NCI-H2227 treated with DMSO at 0.1 percent for 48 hours (cell line): Measurements from ENCODE around the gene SRCIN1.

Source experiments
- DNase-seq: peaks from one replicate; lab custom pipeline; 2025; lab: John Stamatoyannopoulos, UW

Gene SRCIN1

DNA sequence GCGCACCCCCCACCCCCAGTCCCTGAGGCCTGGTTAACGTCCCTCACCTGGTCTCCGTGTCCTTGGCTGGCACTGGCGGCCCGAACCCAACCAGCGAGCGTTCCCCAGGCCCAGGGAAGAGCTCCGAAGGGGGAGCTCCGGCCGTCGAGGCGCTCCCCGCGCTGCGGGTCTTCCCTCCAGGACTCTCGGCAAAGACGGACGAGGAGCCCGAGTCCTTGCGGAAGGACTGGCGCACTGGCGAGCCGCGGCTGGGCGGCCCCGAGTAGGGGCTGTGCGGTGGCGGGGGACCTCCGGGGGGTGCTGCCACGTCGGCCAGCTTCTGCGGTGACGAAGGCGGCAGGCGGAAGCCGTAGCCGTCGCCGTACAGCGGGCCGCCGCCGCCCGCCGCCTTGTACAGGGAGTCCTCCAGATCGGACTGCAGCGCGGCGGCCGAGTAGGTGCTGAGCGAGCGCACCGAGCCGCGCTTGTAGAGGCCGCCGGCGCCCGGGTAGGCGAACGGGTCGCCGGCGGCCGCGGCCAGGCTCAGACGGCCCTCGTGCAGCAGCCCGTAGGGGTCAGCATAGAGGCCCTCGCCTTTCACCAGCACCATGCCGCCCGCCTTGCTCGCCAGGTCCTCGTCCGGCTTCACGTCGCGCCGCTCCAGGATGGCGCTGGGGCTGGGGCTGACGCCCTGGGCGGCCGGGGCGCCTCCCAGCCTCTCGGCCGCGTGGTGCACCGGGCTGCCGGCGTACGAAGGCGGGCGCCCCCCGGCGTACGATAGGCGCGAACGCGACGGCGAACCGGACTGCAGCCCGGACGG, 44.1 kb downstream of the SRCIN1 start:
- DNase-seq, result no peak

- DNase-seq, result no peak
Measured at GRCh38 chr17:38560503-38561318, 45.0 kb downstream of the SRCIN1 start.

DNA sequence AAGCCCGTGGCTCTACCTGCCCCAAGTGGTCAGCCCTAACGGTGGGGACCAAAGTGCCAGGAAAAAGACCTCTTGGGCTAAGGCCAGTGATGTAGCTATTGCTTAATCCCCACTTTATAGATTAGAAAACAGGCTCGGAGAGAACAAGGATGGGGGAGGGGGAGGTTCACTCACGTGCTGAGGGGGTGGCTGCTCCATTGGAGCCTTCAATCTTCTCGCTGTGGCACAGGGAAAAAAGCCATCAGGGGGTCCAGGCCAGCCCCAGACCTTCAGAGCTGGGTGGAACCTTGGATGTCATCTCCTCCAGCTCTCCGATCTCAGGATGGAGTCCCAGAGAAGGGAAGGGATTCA, 45.9 kb downstream of the SRCIN1 start:
- no peak for DNase-seq

- DNase-seq, result peak; percentile 76
Measured at GRCh38 chr17:38559051-38559879, 46.5 kb downstream of the SRCIN1 start.

GRCh38 chr17:38558728-38559050, 47.1 kb downstream of the SRCIN1 start:
- DNase-seq, result no peak

DNA sequence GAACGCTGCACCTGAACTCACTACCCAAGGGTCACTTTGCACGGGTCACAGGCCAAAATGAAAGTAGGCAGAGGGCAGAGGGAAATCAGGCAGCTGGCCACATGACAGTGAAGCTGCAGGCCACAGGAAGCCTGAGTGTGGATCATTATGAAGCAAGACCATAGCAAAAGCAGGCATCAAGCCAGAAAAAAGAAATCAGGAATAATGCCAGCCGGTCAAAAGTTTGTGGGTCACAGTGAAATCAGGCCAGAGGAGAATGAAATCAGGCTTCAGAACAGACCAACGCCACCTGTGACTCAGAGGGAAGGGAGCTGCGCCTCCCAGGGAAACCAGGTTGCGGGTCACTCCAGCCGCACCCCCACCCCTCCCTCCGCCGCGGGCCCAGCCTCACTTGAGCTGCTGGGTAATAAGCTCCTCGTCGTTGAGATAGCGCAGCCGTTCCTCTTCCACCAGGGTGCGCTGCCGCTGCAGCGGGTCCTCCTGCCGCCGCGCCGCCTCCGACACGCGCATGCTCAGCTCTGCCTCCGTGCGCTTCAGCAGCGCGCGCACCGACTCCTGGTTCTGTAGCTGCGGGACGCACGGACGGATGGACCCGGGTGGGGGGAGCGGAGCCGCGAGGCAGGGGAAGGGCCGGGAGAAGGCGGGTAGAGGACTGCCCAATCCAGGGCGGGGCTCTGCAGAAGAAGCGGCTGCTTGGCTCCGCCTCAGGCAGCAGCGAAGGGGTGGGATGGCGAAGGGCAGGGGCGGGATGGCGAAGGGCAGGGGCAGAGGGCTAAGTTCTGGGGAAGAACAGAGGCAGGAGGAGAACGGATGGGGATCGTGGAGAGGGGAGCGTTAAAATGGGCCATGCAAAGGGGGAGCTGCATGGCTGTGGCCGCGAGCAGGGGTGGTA, 47.7 kb downstream of the SRCIN1 start:
- DNase-seq, result peak; percentile 96

- DNase-seq, result no peak
Measured at GRCh38 chr17:38557396-38557795, 48.4 kb downstream of the SRCIN1 start.

- DNase-seq, result no peak
Measured at GRCh38 chr17:38556239-38556638, 49.5 kb downstream of the SRCIN1 start.

GRCh38 chr17:38554430-38555350, 51.1 kb downstream of the SRCIN1 start:
- DNase-seq, result peak; percentile 43

DNA sequence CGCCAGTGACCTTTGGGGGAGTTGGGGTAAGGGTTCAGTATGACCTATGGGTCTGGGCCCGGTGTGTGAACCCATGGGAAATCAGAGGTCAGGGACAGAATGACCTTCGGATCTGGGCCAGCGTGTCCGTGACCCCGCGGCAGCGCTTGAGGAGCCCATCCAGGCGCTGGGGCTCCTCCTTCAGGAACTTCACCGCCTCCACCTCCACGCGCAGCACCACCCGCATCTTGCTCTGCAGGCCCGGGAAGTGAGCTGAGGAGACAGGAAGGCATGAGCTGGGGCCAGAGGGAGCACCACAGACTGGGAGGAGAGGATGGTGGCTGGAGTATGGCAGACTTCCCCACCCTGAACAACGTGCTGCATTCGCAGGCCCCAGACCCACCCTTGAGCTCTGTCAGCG, 53.4 kb downstream of the SRCIN1 start:
- DNase-seq, result no peak

GRCh38 chr17:38551121-38551520, 54.6 kb downstream of the SRCIN1 start:
- no peak for DNase-seq

GRCh38 chr17:38550661-38551060, 55.1 kb downstream of the SRCIN1 start:
- DNase-seq, result no peak

DNA sequence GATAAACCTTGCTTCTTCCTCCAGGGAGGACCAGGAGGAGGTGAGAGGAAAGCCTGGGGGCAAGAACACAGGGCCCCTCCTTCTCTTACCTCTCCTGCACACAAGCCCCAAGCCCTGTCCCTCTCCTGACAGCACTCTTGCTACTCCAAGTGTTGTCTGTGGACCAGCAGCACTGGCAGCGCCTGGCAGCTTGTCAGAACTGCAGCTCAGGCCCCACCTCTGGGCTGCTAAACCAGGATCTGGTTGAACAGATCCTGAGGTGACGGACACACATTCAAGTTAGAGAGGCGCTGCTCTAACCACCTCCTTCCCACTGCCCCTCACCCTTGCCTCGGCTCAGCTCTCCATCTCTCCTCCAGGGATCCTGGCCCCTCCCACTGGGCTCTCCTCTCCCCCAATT, 56.5 kb downstream of the SRCIN1 start:
- no peak for DNase-seq

GRCh38 chr17:38547444-38547843, 58.3 kb downstream of the SRCIN1 start:
- no peak for DNase-seq

GRCh38 chr17:38546396-38546795, 59.4 kb downstream of the SRCIN1 start:
- DNase-seq, result no peak

- DNase-seq, result no peak
Measured at GRCh38 chr17:38545531-38546225, 60.1 kb downstream of the SRCIN1 start.

DNA sequence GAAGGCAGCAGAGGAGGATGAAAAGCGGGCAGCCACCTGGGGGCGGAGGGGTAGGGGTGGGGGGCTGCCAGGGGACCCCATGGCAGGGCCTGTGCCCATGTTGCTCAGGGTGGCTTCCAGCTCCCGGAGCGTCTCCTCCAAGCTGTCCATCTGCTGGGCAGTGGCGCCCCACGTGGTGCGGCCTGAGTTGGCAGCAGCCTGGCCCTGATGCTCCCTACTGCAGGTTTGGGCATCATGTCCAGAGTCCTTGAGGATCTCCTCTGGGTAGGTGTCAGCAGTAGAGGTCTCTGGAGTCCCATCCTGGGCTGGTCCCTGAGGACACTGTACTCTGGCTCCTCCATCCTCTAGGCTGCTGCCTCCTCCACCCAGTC, 60.9 kb downstream of the SRCIN1 start:
- no peak for DNase-seq

GRCh38 chr17:38544175-38544838, 61.4 kb downstream of the SRCIN1 start:
- DNase-seq, result no peak

DNA sequence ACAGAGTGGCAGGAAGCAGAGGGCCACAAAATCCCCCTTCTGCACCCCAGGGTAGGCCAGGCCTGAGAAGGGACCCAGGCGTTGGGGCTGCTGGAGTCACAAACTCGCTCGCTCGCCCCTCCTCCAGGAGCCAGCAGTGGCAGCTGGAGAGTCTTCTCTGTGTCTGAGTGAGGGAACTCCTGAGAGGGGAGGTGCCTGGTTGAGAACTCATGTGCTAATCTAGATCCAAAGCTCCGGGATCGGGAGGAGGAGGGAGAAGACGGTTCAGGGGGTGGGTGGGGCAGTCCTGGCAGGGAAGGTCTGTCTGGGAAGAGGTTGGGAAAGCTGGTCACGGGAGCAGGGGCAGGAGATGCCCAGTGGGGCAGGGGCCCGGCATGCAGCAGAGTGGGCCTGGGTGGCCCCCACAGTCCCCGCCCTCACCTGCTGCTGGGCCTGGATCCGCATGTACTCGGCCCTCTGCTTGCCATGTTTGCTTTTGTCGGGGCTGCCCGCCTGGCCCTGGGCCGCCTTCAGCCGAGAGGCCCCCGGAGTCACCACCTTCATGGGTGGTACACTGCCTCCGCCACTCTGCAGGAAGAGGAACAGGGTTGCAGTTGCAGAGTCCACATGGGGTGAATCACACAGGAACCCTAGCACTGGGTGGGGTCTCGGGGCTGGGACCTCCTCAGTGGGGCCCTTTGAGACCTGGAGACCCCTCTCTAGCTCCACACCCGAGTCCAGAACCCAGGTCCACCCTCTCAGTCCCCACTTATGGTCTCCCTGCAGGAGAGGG, 62.2 kb downstream of the SRCIN1 start:
- no peak for DNase-seq
